Measurements from ENCODE around the gene RNF169.
A peak's percentile ranks its signal among the peaks of the same experiment; 100 is the strongest.

RNF169 gene

GRCh38 chr11:74739546-74740270, 8.9 kb upstream of the RNF169 start:
- DNase-seq, result peak; percentile 54
- TF ChIP-seq, protein P1, sequence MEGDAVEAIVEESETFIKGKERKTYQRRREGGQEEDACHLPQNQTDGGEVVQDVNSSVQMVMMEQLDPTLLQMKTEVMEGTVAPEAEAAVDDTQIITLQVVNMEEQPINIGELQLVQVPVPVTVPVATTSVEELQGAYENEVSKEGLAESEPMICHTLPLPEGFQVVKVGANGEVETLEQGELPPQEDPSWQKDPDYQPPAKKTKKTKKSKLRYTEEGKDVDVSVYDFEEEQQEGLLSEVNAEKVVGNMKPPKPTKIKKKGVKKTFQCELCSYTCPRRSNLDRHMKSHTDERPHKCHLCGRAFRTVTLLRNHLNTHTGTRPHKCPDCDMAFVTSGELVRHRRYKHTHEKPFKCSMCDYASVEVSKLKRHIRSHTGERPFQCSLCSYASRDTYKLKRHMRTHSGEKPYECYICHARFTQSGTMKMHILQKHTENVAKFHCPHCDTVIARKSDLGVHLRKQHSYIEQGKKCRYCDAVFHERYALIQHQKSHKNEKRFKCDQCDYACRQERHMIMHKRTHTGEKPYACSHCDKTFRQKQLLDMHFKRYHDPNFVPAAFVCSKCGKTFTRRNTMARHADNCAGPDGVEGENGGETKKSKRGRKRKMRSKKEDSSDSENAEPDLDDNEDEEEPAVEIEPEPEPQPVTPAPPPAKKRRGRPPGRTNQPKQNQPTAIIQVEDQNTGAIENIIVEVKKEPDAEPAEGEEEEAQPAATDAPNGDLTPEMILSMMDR (IDR thresholded peaks at IDR 0.05; ENCODE audit: borderline replicate concordance, extremely low read depth, low read length, poor library complexity, severe bottlenecking), result peak; percentile 90
- no peak for TF ChIP-seq EZH2 (IDR thresholded peaks at IDR 0.05; ENCODE audit: borderline replicate concordance, low read depth, low read length, severe bottlenecking)
- no peak overlapping the region for H2AFZ ChIP-seq (ENCODE audit: low read depth, low read length)

GRCh38 chr11:74742070-74742469, 6.6 kb upstream of the RNF169 start:
- H3K4me2 ChIP-seq (ENCODE audit: insufficient read depth, low read length), result no peak overlapping the region
- no peak overlapping the region for H2AFZ ChIP-seq (ENCODE audit: low read depth, low read length)
- no peaks in the 10 kb centered on the region for H4K20me1 ChIP-seq (ENCODE audit: insufficient read depth, low read length)
- no peaks in the 10 kb centered on the region for H3K27me3 ChIP-seq (ENCODE audit: insufficient read depth, low read length, poor library complexity)
- no peak overlapping the region for H3K4me3 ChIP-seq (ENCODE audit: low read depth in 1 of 2, low read length in 2 of 2)
- no peaks in the 10 kb centered on the region for H3K79me2 ChIP-seq (ENCODE audit: insufficient read depth, low read length)
- TF ChIP-seq, protein P1 (IDR thresholded peaks at IDR 0.05; ENCODE audit: borderline replicate concordance, extremely low read depth, low read length, poor library complexity, severe bottlenecking), result no peak
- TF ChIP-seq EZH2 (IDR thresholded peaks at IDR 0.05; ENCODE audit: borderline replicate concordance, low read depth, low read length, severe bottlenecking), result no peak
- H3K4me1 ChIP-seq (ENCODE audit: insufficient read depth, low read length), result no peaks in the 10 kb centered on the region
- H3K27ac ChIP-seq (ENCODE audit: low read length), result no peak overlapping the region
- H3K9ac ChIP-seq (ENCODE audit: low read depth, low read length), result no peak overlapping the region
- no peaks in the 10 kb centered on the region for H3K36me3 ChIP-seq (ENCODE audit: insufficient read depth, low read length)
- DNase-seq (no peak), ATAC-seq (ENCODE audit: insufficient read depth, low read depth) (no peak)
- H3K9me3 ChIP-seq (ENCODE audit: insufficient read depth, low read length, severe bottlenecking), result no peaks in the 10 kb centered on the region

More at GRCh38 chr11:74739546-74740270, 8.9 kb upstream of the RNF169 start:
- H3K36me3 ChIP-seq (ENCODE audit: insufficient read depth, low read length), result no peaks in the 10 kb centered on the region
- peak; percentile 90 for ATAC-seq (ENCODE audit: insufficient read depth, low read depth)
- no peak overlapping the region for H3K4me3 ChIP-seq (ENCODE audit: low read depth in 1 of 2, low read length in 2 of 2)
- no peak overlapping the region for H3K9ac ChIP-seq (ENCODE audit: low read depth, low read length)
- H4K20me1 ChIP-seq (ENCODE audit: insufficient read depth, low read length), result no peaks in the 10 kb centered on the region
- H3K4me1 ChIP-seq (ENCODE audit: insufficient read depth, low read length), result no peaks in the 10 kb centered on the region
- no peaks in the 10 kb centered on the region for H3K79me2 ChIP-seq (ENCODE audit: insufficient read depth, low read length)
- H3K27me3 ChIP-seq (ENCODE audit: insufficient read depth, low read length, poor library complexity), result peaks cover 3% of the 10 kb centered on the region
- no peaks in the 10 kb centered on the region for H3K9me3 ChIP-seq (ENCODE audit: insufficient read depth, low read length, severe bottlenecking)
- no peak overlapping the region for H3K4me2 ChIP-seq (ENCODE audit: insufficient read depth, low read length)
- H3K27ac ChIP-seq (ENCODE audit: low read length), result no peak overlapping the region

- Histone ChIP-seq H3K4me3 (ENCODE audit: low read depth in 1 of 2, low read length in 2 of 2) (no peak overlapping the region), H3K9ac (ENCODE audit: low read depth, low read length) (no peak overlapping the region), H4K20me1 (ENCODE audit: insufficient read depth, low read length) (no peaks in the 10 kb centered on the region), H3K9me3 (ENCODE audit: insufficient read depth, low read length, severe bottlenecking) (no peaks in the 10 kb centered on the region), H3K4me1 (ENCODE audit: insufficient read depth, low read length) (peaks cover 12% of the 10 kb centered on the region), H2AFZ (ENCODE audit: low read depth, low read length) (no peak overlapping the region), H3K79me2 (ENCODE audit: insufficient read depth, low read length) (0 out of 2 replicates have a peak, but pooled peaks cover 4% of the 10 kb centered on the region), H3K4me2 (ENCODE audit: insufficient read depth, low read length) (no peak overlapping the region), H3K27me3 (ENCODE audit: insufficient read depth, low read length, poor library complexity) (no peaks in the 10 kb centered on the region), H3K36me3 (ENCODE audit: insufficient read depth, low read length) (no peaks in the 10 kb centered on the region), H3K27ac (ENCODE audit: low read length) (no peak overlapping the region)
- no peak for TF ChIP-seq EZH2 (IDR thresholded peaks at IDR 0.05; ENCODE audit: borderline replicate concordance, low read depth, low read length, severe bottlenecking)
- TF ChIP-seq, protein P1 (IDR thresholded peaks at IDR 0.05; ENCODE audit: borderline replicate concordance, extremely low read depth, low read length, poor library complexity, severe bottlenecking), result no peak
- DNase-seq (no peak), ATAC-seq (ENCODE audit: insufficient read depth, low read depth) (no peak)
These were observed 5.0 kb upstream of the RNF169 start for GRCh38 chr11:74743640-74744039.

Data from DND-41 (cell line).